ENCODE results near the gene ZNF445.
"Not testable (repeated sequence)": the region's sequence is repeated elsewhere in the genome, so short reads cannot be mapped to it uniquely, and the experiment has no call there.

ZNF445 gene

GRCh38 chr3:44402548-44402947, 74.9 kb downstream of the ZNF445 start:
- no peak for TF ChIP-seq CTCF (IDR thresholded peaks at IDR 0.05; ENCODE audit: insufficient read depth, low read depth, low read length, missing control alignments)
- no peak for DNase-seq (ENCODE audit: low read depth)
- H3K4me3 ChIP-seq (ENCODE audit: low read depth, low read length), result no peak overlapping the region

GRCh38 chr3:44400771-44401170, 76.7 kb downstream of the ZNF445 start:
- TF ChIP-seq CTCF (IDR thresholded peaks at IDR 0.05; ENCODE audit: insufficient read depth, low read depth, low read length, missing control alignments), result no peak
- no peak overlapping the region for H3K4me3 ChIP-seq (ENCODE audit: low read depth, low read length)
- no peak for DNase-seq (ENCODE audit: low read depth)

- no peak overlapping the region for H3K4me3 ChIP-seq (ENCODE audit: low read depth, low read length)
- no peak for TF ChIP-seq CTCF (IDR thresholded peaks at IDR 0.05; ENCODE audit: insufficient read depth, low read depth, low read length, missing control alignments)
- DNase-seq (ENCODE audit: low read depth), result no peak
These were observed 78.6 kb downstream of the ZNF445 start for GRCh38 chr3:44398853-44399252.

GRCh38 chr3:44398271-44398670, 79.2 kb downstream of the ZNF445 start:
- DNase-seq (ENCODE audit: low read depth); H3K4me3 ChIP-seq (ENCODE audit: low read depth, low read length): not testable (repeated sequence)

- DNase-seq (ENCODE audit: low read depth), result no peak
- no peak for TF ChIP-seq CTCF (IDR thresholded peaks at IDR 0.05; ENCODE audit: insufficient read depth, low read depth, low read length, missing control alignments)
- no peak overlapping the region for H3K4me3 ChIP-seq (ENCODE audit: low read depth, low read length)
These were observed 81.0 kb downstream of the ZNF445 start for GRCh38 chr3:44396200-44397171.

GRCh38 chr3:44395714-44396113, 81.8 kb downstream of the ZNF445 start:
- no peak overlapping the region for H3K4me3 ChIP-seq (ENCODE audit: low read depth, low read length)
- DNase-seq (ENCODE audit: low read depth), result no peak
- no peak for TF ChIP-seq CTCF (IDR thresholded peaks at IDR 0.05; ENCODE audit: insufficient read depth, low read depth, low read length, missing control alignments)

- no peak for DNase-seq (ENCODE audit: low read depth)
- TF ChIP-seq CTCF (IDR thresholded peaks at IDR 0.05; ENCODE audit: insufficient read depth, low read depth, low read length, missing control alignments), result no peak
- no peak overlapping the region for H3K4me3 ChIP-seq (ENCODE audit: low read depth, low read length)
These were observed 85.0 kb downstream of the ZNF445 start for GRCh38 chr3:44392489-44392888.

Data from GM12865 (cell line).